OCI-LY1 (cell line): Measurements from ENCODE around the gene TMEM88.

Source experiments
- H2AFZ ChIP-seq: fragments of 200-600 bp; sonication (generic), shearing (Covaris generic); 2 replicates; pipeline ENCODE4 v1.6.0; 2014; ENCODE audit warnings: antibody characterized with exemption, mild to moderate bottlenecking, low read length
- H3F3A ChIP-seq: fragments of 200-600 bp; sonication (generic), shearing (Covaris generic); 2 replicates; pipeline ENCODE4 v1.6.0; 2014; ENCODE audit warnings: mild to moderate bottlenecking, antibody characterized with exemption, low read length, moderate library complexity; ENCODE audit not compliant: insufficient read depth
- H3K27ac ChIP-seq: fragments of 200-600 bp; sonication (generic); 2 replicates; pipeline ENCODE4 v1.5.1; 2014; ENCODE audit warnings: low read length, mixed run types, mild to moderate bottlenecking, low read depth; ENCODE audit not compliant: poor library complexity, severe bottlenecking
- H3K27me3 ChIP-seq: fragments of 200-600 bp; sonication (generic); 2 replicates; pipeline ENCODE4 v1.6.0; 2014; ENCODE audit warnings: antibody characterized with exemption, mild to moderate bottlenecking, low read length, moderate library complexity; ENCODE audit not compliant: insufficient read depth
- H3K36me3 ChIP-seq: fragments of 200-600 bp; sonication (generic); 2 replicates; pipeline ENCODE4 v1.6.1; 2014; ENCODE audit warnings: mild to moderate bottlenecking, antibody characterized with exemption, low read length, moderate library complexity, mixed read lengths; ENCODE audit not compliant: insufficient read depth
- H3K4me1 ChIP-seq: fragments of 200-600 bp; sonication (generic); 2 replicates; pipeline ENCODE4 v1.5.1; 2014; ENCODE audit warnings: mild to moderate bottlenecking, low read length, moderate library complexity; ENCODE audit not compliant: insufficient read depth, severe bottlenecking
- H3K4me2 ChIP-seq: fragments of 200-600 bp; sonication (generic), shearing (Covaris generic); 2 replicates; pipeline ENCODE4 v1.6.1; 2014; ENCODE audit warnings: low read length
- H3K4me3 ChIP-seq: fragments of 200-600 bp; sonication (generic); 2 replicates; pipeline ENCODE4 v1.5.1; 2014; ENCODE audit warnings: low read length, low read depth, mild to moderate bottlenecking, mixed read lengths; ENCODE audit not compliant: poor library complexity, severe bottlenecking
- H3K79me2 ChIP-seq: fragments of 200-600 bp; shearing (Covaris generic); 2 replicates; pipeline ENCODE4 v1.6.1; 2016; ENCODE audit warnings: mixed run types, low read length, mixed read lengths; ENCODE audit not compliant: insufficient read depth
- H3K9ac ChIP-seq: fragments of 200-600 bp; sonication (generic), shearing (Covaris generic); 2 replicates; pipeline ENCODE4 v1.6.1; 2014; ENCODE audit warnings: mild to moderate bottlenecking, low read length, mixed read lengths
- H3K9me2 ChIP-seq: fragments of 200-600 bp; sonication (generic), shearing (Covaris generic); 2 replicates; pipeline ENCODE4 v1.6.1; 2014; ENCODE audit warnings: low read depth, mild to moderate bottlenecking, low read length, mixed read lengths
- H3K9me3 ChIP-seq: fragments of 200-600 bp; shearing (Covaris generic); 2 replicates; pipeline ENCODE4 v1.6.1; 2014; ENCODE audit warnings: low read length, mixed read lengths
- H4K20me1 ChIP-seq: fragments of 200-600 bp; sonication (generic), shearing (Covaris generic); 2 replicates; pipeline ENCODE4 v1.6.0; 2016; ENCODE audit warnings: mild to moderate bottlenecking, low read length; ENCODE audit not compliant: insufficient read depth
- CTCF ChIP-seq: fragments of 200-600 bp; sonication (generic), shearing (Covaris generic); IDR thresholded peaks from 2 replicates; pipeline ENCODE4 v1.5.1; 2017; ENCODE audit warnings: mild to moderate bottlenecking, antibody characterized with exemption, low read length, moderate library complexity, mixed read lengths
- EZH2 ChIP-seq: fragments of 200-600 bp; sonication (generic), shearing (Covaris generic); IDR thresholded peaks from 2 replicates; pipeline ENCODE4 v1.8.0; 2017; ENCODE audit warnings: borderline replicate concordance, mixed run types, mild to moderate bottlenecking, antibody characterized with exemption, low read length, moderate library complexity, mixed read lengths

The TMEM88 gene

GRCh38 chr17:7818746-7819645, 35.9 kb upstream of the TMEM88 start:
- no peaks in the 10 kb centered on the region for H4K20me1 ChIP-seq
- no peak overlapping the region for H3K27ac ChIP-seq
- H3K9ac ChIP-seq = no peak overlapping the region
- H3K9me3 ChIP-seq = no peaks in the 10 kb centered on the region
- no peaks in the 10 kb centered on the region for H3K36me3 ChIP-seq
- H3K4me1 ChIP-seq = no peaks in the 10 kb centered on the region
- no peaks in the 10 kb centered on the region for H3K79me2 ChIP-seq
- no peaks in the 10 kb centered on the region for H3F3A ChIP-seq
- no peak overlapping the region for H3K4me2 ChIP-seq
- no peak overlapping the region for H2AFZ ChIP-seq
- TF ChIP-seq EZH2 (no peak), CTCF (no peak)
- peaks cover 7% of the 10 kb centered on the region; the same call in 1 of the 2 replicates for H3K27me3 ChIP-seq
- H3K9me2 ChIP-seq = no peaks in the 10 kb centered on the region
- H3K4me3 ChIP-seq = no peak overlapping the region

GRCh38 chr17:7820231-7820630, 34.6 kb upstream of the TMEM88 start:
- Histone ChIP-seq H3K9ac (no peak overlapping the region), H3K4me1 (no peaks in the 10 kb centered on the region), H3K4me3 (no peak overlapping the region), H3K27ac (no peak overlapping the region), H3K27me3 (peaks cover 7% of the 10 kb centered on the region; the same call in 1 of the 2 replicates), H4K20me1 (no peaks in the 10 kb centered on the region), H3K4me2 (no peak overlapping the region), H3K79me2 (no peaks in the 10 kb centered on the region), H3F3A (no peaks in the 10 kb centered on the region), H3K9me3 (no peaks in the 10 kb centered on the region), H3K36me3 (no peaks in the 10 kb centered on the region), H2AFZ (no peak overlapping the region), H3K9me2 (no peaks in the 10 kb centered on the region)
- TF ChIP-seq CTCF (no peak), EZH2 (no peak)

GRCh38 chr17:7822126-7822525, 32.7 kb upstream of the TMEM88 start:
- Histone ChIP-seq H3K4me1 (no peaks in the 10 kb centered on the region), H3K4me3 (no peak overlapping the region), H3K79me2 (no peaks in the 10 kb centered on the region), H3K4me2 (no peak overlapping the region), H3K9ac (no peak overlapping the region), H3K27me3 (no peaks in the 10 kb centered on the region; the same call in 1 of the 2 replicates), H3K27ac (no peak overlapping the region), H3K36me3 (no peaks in the 10 kb centered on the region), H2AFZ (no peak overlapping the region), H3F3A (no peaks in the 10 kb centered on the region), H3K9me2 (no peaks in the 10 kb centered on the region), H3K9me3 (no peaks in the 10 kb centered on the region), H4K20me1 (no peaks in the 10 kb centered on the region)
- TF ChIP-seq EZH2 (no peak), CTCF (no peak)
